HFFc6 (cell line): Measurements from ENCODE around the gene SAXO1. TPM values are rescaled to one million over a fixed set of nuclear protein-coding genes. Genes with fewer than 3 reads are reported as not detected.

Source experiments
- DNase-seq: peaks from one replicate; pipeline ENCODE4 v3.0.0-alpha.2; 2018
- H3K27ac Mint-ChIP-seq: 2 replicates; pipeline ENCODE4 v1.8.0; 2020; ENCODE audit warnings: mild to moderate bottlenecking, mixed read lengths
- H3K27me3 Mint-ChIP-seq: 2 replicates; pipeline ENCODE4 v1.8.0; 2021; ENCODE audit warnings: mild to moderate bottlenecking, moderate library complexity, mixed read lengths; ENCODE audit not compliant: insufficient read depth
- H3K36me3 Mint-ChIP-seq: 2 replicates; pipeline ENCODE4 v1.8.0; 2021; ENCODE audit warnings: low read depth, mixed read lengths
- H3K4me1 Mint-ChIP-seq: 2 replicates; pipeline ENCODE4 v1.8.0; 2020; ENCODE audit warnings: low read depth, mixed read lengths
- H3K4me3 Mint-ChIP-seq: 2 replicates; pipeline ENCODE4 v1.8.0; 2020; ENCODE audit warnings: mild to moderate bottlenecking, moderate library complexity, mixed read lengths
- H3K9me3 Mint-ChIP-seq: 2 replicates; pipeline ENCODE4 v1.8.0; 2020; ENCODE audit warnings: mild to moderate bottlenecking, mixed read lengths
- total RNA-seq, 6 experiments: library from RNA; stranded (reverse); fragmentation: NEBNext Ultra II Directional; extraction: Animal tissue kit (Norgen Biotek cat#: 25700); gene quantifications; 2 replicates in 1 of 6; 3 replicates in 5 of 6; pipeline ENCODE4 v1.2.3, GENCODE V29; 2021
- TF ChIP-seq, protein P1 (sequence below): fragments of 200-600 bp; sonication (generic); IDR thresholded peaks from 2 replicates; pipeline ENCODE4 v1.5.0; 2021; ENCODE audit warnings: antibody characterized with exemption, mild to moderate bottlenecking

Gene SAXO1
- total RNA-seq, 6 experiments from 2014 or later: not detected

DNA sequence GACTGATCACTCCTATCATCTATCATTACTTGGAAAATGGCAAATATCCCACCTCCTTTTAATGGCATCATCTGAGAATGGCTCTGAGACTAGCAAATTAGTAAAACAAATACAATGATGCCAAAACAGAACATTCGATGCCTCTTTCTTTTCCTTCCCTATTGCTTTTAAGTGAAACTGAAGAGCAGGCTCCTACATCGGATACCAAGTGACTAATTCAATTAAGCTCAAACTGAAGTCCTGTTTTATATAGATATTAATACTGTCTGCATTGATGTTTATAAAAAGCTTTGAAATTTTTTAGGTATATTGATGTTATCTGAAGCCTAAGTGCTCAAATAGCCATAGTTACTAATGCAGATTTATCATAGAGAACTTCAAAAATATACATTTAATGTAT lies 43.9 kb downstream of the SAXO1 start:
- H3K4me3 Mint-ChIP-seq: no peak overlapping the region
- TF ChIP-seq, protein P1, sequence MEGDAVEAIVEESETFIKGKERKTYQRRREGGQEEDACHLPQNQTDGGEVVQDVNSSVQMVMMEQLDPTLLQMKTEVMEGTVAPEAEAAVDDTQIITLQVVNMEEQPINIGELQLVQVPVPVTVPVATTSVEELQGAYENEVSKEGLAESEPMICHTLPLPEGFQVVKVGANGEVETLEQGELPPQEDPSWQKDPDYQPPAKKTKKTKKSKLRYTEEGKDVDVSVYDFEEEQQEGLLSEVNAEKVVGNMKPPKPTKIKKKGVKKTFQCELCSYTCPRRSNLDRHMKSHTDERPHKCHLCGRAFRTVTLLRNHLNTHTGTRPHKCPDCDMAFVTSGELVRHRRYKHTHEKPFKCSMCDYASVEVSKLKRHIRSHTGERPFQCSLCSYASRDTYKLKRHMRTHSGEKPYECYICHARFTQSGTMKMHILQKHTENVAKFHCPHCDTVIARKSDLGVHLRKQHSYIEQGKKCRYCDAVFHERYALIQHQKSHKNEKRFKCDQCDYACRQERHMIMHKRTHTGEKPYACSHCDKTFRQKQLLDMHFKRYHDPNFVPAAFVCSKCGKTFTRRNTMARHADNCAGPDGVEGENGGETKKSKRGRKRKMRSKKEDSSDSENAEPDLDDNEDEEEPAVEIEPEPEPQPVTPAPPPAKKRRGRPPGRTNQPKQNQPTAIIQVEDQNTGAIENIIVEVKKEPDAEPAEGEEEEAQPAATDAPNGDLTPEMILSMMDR: no peak
- H3K9me3 Mint-ChIP-seq: peaks cover 6% of the 10 kb centered on the region; the same call in 1 of the 2 replicates

DNA sequence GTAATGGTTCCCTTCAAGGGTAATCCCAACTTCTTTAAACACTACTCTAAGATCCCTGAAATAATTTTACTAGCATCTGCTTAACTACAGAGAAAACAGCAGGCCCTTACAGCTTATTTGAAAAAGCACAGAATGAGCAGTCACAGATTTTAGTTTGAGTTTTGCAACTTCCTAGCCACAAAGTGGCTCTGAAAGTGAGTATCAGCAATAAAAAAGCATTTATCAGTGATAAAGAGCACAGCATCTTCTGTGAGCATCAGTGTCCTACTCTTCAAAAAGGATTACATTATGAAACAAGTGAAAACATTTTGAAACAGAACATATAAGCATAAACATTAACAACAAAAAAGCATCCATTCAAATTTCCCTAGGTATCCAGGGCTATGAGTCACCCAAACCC lies 45.0 kb downstream of the SAXO1 start:
- no peak overlapping the region for H3K27ac Mint-ChIP-seq
- H3K9me3 Mint-ChIP-seq: peaks cover 14% of the 10 kb centered on the region; the same call in 1 of the 2 replicates

More for the DNA sequence above, 43.9 kb downstream of the SAXO1 start:
- Mint-ChIP-seq H3K36me3 (peaks cover 6% of the 10 kb centered on the region), H3K4me1 (peaks cover 9% of the 10 kb centered on the region; the same call in 1 of the 2 replicates), H3K27me3 (peaks cover 7% of the 10 kb centered on the region; the same call in 1 of the 2 replicates), H3K27ac (no peak overlapping the region)
- no peak for DNase-seq

DNA sequence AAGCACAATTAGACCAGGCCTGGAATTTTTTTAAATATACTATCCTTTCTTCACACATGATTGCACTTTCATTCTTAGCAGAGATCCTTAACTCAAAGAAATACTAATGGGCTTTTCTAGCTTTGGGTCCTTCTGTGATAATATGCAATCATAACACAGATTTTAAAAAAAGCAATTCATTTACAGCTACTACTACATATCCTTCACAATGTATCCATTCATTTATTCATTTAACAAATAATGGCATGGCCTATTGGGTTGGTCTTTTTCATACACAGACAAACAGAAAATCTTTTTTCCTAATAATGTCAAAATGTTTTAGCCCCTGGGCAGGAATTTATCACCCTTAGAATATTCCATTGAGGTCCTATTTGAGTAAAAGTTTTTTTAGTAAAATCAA lies 47.0 kb downstream of the SAXO1 start:
- H3K27ac Mint-ChIP-seq: no peak overlapping the region
- H3K4me3 Mint-ChIP-seq: no peak overlapping the region
- H3K4me1 Mint-ChIP-seq: peaks cover 22% of the 10 kb centered on the region
- TF ChIP-seq, protein P1: no peak
- H3K9me3 Mint-ChIP-seq: peaks cover 18% of the 10 kb centered on the region; the same call in 1 of the 2 replicates
- H3K36me3 Mint-ChIP-seq: peaks cover 12% of the 10 kb centered on the region
- no peak for DNase-seq
- H3K27me3 Mint-ChIP-seq: peaks cover 10% of the 10 kb centered on the region; the same call in 1 of the 2 replicates

More for the DNA sequence above, 45.0 kb downstream of the SAXO1 start:
- no peak for DNase-seq
- no peak overlapping the region for H3K4me3 Mint-ChIP-seq
- TF ChIP-seq, protein P1: no peak
- peaks cover 9% of the 10 kb centered on the region; the same call in 1 of the 2 replicates for H3K4me1 Mint-ChIP-seq
- peaks cover 8% of the 10 kb centered on the region; the same call in 1 of the 2 replicates for H3K27me3 Mint-ChIP-seq
- peaks cover 7% of the 10 kb centered on the region for H3K36me3 Mint-ChIP-seq

DNA sequence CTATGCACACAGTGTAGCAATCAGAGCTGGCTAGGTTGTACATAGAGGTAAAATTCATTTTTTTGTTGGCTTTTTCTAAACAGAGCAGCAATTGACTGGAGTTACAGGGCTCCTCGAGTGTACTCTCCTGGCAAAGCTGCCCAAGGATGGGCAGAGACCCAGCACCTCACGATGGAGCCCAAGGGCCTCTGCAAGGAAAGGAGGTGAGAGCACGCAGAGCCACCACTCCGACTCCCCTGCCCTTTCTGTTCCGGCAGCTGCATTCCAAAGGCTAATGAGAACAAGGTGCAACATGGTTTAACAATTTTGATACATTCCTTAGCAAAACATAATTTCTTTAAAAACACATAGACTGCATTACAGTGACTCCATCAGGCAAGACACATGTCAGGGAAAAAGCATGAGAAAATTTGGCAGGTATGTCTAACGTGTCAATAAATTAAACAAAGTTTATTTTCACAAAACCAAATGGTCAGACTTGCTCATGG lies 47.5 kb downstream of the SAXO1 start:
- Mint-ChIP-seq H3K27me3 (peaks cover 10% of the 10 kb centered on the region; the same call in 1 of the 2 replicates), H3K36me3 (peaks cover 12% of the 10 kb centered on the region), H3K9me3 (peaks cover 18% of the 10 kb centered on the region; the same call in 1 of the 2 replicates), H3K4me3 (no peak overlapping the region), H3K27ac (no peak overlapping the region), H3K4me1 (peaks cover 24% of the 10 kb centered on the region)
- no peak for DNase-seq
- TF ChIP-seq, protein P1: no peak

DNA sequence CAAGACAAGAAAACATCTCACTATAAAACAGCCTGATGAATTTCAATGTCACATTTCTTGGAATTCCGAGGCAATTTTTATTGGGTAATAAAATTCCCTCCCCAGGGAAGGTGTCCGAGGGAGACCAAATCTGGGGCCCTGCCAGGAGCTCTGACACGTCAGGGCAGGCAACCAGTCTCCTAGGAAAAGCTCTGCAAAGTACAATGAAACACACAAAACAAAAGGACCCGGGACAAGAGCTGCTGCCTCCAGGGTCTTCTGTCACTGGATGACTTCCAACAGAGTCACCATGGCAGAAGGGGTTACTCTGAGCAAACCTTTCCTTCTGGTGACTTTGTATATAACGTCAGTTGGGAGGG lies 50.8 kb downstream of the SAXO1 start:
- H3K9me3 Mint-ChIP-seq: peaks cover 18% of the 10 kb centered on the region; the same call in 1 of the 2 replicates
- no peak overlapping the region for H3K27ac Mint-ChIP-seq
- peaks cover 12% of the 10 kb centered on the region for H3K36me3 Mint-ChIP-seq
- H3K27me3 Mint-ChIP-seq: peaks cover 11% of the 10 kb centered on the region
- DNase-seq: no peak
- no peak overlapping the region for H3K4me3 Mint-ChIP-seq
- TF ChIP-seq, protein P1: no peak
- peaks cover 45% of the 10 kb centered on the region for H3K4me1 Mint-ChIP-seq
